GM18873 (cell line): ENCODE measurements around the gene CSAD.
A peak's percentile ranks its signal among the peaks of the same experiment; 100 is the strongest.

Experiments used
- ATAC-seq: cut with Tn5 transposase; IDR thresholded peaks from one replicate; pipeline ENCODE4 v1.9.1; 2021; ENCODE audit warnings: mild to moderate bottlenecking, moderate library complexity, moderate number of reproducible peaks; ENCODE audit not compliant: unreplicated experiment, low FRiP score

CSAD gene

DNA sequence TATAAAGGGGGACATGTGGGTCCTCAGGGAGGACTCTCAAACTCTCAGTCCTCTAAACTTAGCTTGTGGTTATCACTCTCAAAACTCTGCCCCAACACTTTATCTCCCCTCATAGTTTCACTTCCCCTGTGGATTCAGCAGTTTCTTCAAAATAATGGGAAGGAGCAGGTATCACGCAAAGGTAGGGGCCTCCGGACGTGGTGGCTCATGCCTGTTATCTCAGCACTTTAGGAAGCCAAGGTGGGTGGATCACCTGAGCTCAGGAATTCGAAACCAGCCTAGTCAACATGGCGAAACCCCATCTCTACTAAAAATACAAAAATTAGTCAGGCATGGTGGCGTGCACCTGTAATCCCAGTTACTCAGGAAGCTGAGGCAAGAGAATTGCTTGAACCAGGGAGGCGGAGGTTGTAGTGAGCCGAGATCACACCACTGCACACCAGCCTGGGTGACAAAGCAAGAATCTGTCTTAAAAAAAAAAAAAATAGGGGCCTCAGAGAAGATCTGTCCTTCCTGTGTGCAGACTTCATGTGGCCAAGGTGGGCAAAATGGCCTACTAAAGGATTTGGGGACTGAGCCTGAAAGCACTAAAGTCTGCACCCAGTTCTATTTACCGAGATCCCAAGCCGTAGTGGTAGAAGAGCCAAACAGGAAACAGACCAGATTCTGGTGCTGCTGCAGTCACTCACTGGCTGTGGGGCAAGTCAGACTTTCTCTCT, 19.9 kb upstream of the CSAD start:
- ATAC-seq = peak; percentile 46

DNA sequence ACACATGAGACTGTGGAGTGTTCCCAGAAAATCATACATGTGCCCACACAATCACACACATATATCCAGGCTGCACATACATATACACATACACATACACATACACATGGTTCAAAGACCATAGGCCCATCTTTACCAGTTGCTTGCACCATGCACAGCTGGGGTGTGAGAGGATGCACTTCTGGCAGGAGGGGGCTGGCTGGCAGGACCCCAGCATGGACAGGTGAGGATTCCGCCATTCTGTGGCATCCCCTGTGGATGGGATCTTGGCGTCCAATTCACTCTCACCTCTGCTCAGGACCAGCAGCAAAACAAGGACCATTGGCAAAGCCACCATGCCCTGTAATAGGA, 19.4 kb upstream of the CSAD start:
- peak; percentile 19 for ATAC-seq

DNA sequence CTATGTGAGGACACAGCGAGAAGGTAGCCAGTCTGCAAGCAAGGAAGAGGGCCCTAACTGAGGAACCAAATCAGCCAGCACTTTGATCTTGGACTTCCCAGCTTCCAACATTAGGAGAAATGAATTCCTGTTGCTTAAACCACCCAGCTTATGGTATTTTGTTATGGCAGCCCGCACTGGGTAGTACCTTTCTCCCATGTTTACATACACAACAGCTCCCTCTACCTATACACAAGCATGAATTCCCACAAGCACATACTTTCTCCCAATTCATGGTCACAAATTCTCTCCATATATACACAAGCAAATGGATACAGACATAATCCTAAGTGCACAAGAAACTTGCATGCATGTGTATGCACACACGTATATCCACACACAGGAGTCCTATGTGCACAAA, 19.0 kb upstream of the CSAD start:
- ATAC-seq = no peak

DNA sequence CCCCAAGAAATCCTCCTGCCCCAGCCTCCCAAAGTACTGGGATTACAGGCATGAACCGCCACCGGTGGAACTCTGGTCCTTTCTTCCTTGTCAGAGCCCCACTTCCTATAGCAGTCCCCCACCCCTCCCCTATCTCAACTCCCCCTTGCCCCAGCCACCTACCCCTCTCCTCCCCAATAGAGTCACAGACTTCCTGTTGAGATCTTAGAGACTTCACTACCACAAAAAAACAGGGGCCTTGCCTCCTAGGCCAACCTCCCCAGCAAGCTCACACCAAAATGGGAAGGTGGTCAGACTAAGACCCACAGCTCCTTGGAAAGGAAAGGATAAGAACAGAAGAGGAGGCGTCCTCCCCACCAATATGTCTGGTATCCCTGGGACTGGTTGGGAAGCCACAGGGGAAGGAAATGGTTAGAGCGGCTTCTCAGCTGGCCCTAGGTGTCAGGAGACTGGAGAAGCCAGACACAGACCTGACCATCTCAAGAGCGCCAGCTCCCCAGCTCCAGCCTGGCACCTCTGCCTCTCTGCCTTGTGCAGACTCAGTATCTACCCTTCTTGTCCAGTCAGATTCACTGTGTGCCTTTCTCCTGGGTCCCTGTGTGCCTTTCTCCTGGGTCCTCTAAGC, 17.9 kb upstream of the CSAD start:
- ATAC-seq = no peak

DNA sequence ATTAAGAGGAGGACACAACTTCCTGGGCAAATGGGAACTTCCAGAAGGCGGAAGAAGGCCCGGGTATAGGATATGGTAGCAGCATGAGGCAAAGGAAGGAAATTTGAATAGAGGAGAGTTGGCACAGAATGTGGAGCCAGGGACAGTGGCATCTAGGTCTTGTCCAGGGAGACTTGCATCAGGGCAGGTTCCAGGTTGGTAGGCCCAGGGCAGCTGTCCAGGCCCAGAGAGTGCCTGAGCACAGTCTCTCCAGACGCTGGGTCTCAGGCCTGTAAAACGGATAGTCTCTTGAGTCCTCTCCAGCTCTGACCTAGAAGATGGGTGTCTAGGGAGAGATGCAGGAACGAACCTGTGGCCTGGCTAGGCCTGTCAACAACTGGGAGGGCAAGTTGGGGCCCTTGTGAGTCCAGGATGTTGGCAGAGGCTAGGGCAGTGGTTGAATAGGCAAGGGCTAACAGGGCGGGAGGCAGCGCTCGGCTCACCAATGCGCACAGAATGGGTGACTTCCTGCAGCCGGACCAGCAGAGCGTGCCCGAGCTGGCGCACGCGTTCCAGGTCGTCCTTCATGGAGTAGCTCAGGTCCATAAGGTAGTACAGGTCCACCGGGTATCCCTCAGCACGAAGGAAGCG, 16.4 kb upstream of the CSAD start:
- ATAC-seq = no peak

DNA sequence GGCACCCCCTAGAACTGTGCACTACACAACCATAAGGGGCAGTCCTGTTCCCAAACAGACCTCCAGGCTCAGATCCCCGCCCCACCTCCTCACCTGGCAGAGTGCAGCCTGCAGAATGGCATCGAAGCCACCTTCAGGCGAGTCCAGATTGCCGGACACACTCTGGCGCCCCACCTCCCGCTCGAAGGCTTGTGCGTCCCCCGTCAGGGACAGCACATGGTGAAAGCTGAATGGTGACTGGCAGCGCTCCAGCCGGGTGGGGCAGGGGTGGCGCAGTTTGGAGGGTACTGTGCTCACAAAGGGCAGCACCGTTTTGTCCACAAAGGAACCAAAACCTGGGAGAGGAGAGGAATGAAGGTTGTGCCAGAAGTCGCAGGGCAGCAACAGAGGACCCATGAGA, 15.8 kb upstream of the CSAD start:
- no peak for ATAC-seq

DNA sequence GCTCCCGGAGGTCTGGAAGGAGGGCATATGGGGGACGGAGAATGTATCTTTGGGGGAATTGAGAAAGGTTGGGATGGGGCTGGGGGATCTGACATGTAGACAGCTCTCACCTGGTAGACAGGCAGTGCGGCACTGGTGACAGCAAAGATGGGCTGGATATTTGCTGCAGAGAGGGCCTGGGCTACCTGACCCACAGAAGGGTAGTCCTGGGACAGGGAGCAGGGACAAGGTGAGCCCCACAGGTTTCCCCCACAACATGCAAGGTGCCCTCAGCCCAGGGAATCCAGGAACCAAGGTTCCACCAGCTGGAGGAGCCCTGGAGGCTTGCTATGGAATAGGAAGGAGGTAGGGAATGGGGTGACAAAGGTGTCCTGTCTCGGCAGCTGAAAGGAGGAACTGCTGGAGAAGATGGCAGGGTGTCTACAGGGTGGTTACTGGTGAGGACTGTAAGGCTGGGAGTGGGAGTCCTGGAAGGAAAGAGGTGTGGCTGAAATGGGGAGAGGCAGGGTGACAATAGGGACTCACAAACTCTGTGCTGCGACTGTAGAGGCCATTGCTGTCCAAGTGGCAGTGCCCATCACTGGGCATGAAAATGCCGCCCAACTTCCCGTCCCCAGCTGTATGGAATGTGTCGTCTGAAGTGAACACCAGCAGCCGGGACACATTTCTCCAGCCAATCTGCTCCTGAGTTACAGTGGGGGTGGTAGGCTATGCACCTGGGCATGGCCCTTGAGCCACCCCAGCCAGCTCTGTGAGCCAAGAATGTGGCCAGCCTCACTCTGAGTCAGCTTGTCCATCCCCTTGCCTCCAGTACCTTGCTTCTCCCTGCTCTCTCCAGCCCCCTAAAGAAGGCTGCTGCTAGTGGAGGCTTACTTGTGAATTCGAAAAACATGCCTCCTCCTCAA, 15.0 kb upstream of the CSAD start:
- no peak for ATAC-seq

DNA sequence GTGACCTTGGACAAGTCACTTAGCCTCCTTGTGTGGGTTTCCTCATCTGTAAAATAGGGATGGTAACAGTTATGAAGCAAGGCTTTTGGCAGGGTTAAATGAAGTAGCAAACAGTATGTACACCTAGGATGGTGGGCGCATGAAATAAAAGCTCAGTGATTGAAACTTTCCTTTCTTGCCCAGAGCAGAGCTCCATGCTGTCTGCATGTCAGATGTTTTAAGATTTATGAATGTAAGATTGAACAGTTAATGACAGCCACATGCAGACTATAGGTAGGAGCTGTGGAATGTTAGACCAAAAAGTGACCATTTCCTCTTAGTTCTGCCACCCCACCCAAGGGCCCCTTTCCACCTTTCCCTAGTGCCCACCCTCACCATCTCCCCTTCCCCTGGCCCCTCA, 14.2 kb upstream of the CSAD start:
- ATAC-seq = no peak

DNA sequence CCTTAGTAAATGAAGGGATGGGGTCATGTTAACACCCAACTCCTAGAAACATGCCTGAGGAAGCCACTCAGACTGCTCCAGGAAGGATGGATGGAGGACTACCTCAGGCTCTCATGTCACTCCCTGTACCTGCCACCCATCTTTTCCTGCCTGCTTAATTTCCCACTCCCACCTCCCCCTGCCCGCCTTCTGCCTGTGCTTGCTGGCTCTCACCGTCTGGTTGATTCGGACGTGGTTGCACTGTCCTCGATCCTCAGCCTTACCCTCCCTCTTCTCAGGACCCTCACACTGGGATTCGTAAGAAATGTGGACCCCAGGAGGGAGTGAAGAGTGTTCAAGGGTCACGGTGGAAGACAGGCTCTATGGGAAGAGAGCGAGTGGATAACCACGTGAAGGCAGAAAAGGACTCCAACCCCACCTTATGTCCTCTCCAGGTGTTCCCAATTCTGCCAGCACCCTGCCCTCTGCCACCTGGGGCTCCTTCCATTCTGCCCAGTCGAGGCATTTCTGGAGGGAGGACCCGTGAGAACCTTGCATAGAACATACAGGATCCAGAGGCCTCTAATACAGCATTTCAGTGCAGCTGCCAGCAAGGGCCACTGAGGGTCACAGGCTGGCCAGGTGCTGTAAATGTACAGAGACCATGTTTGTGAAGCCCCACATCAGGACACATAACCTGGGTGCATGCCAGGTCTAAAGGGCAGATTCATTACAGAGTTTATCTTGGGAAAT, 13.4 kb upstream of the CSAD start:
- no peak for ATAC-seq

DNA sequence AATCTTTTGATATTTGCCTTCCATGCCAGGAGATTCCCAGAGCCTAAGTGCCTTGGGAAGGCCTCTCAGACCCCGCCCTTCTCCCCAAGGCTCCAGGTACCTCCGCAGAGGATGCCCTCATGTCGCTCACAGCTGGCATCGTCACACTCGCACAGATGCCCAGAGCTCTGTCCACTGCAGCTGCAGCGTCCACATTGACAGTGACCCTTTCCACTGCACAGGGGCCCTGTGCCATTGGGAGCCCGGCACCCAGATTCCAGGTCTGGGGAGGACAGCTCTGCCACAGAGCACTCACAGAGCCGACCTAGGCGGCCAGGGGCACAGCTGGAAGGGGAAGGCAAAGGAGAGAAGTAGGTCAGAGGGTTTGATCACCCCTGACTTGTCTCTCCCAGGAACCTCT, 12.3 kb upstream of the CSAD start:
- ATAC-seq = no peak

DNA sequence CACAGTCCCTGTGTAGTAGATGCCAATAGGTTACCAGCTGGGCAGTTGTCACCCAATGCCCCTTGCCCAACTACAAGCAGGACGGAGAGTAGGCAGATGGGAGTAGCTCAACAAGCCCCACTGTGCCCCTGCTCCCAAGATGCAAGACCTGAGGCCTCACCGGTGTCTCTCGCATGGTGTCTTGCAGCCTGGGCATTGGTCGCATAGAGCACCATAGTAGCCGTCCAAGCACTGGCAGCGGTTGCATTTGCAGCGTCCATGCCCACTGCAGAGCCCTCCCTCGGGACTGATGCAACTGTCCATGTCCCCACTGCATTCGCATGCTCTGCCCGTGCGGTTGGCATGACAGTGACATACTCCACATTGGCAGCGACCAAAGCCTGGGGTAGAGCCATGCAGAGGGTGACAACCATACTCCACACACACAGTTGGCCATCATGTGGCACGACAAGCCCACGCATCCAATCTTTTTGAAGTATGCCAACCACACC, 11.9 kb upstream of the CSAD start:
- ATAC-seq = no peak

DNA sequence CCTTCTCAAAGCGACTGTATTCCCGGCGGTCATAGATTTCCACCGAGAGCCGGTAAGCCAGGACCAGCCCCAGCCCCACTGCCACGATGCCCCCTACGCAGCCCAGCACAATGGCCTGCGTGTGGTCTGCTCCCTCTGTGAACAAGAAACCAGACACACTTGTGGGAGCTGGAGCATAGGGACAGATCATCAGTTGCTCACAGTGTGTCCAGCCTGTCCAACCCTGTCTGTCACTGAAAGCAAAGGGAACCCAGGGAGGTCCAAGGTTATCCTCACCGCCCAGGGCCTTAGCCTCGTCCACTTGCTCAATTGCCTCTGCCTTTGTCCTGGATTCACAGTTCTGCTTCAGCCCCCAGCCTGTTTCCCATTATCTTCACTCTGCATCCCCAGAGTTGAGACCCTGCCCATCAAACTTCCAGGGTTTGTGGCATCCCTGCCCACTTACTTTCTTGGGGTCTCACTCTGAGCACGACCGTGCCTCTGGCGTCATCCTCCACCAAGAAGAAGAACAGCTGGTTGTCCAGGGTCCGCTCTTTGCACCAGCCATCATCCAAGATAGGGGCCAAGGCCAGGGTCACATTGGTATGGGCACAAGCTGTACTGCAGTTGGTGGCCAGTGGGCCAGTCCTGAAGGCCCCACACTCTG, 11.3 kb upstream of the CSAD start:
- no peak for ATAC-seq

DNA sequence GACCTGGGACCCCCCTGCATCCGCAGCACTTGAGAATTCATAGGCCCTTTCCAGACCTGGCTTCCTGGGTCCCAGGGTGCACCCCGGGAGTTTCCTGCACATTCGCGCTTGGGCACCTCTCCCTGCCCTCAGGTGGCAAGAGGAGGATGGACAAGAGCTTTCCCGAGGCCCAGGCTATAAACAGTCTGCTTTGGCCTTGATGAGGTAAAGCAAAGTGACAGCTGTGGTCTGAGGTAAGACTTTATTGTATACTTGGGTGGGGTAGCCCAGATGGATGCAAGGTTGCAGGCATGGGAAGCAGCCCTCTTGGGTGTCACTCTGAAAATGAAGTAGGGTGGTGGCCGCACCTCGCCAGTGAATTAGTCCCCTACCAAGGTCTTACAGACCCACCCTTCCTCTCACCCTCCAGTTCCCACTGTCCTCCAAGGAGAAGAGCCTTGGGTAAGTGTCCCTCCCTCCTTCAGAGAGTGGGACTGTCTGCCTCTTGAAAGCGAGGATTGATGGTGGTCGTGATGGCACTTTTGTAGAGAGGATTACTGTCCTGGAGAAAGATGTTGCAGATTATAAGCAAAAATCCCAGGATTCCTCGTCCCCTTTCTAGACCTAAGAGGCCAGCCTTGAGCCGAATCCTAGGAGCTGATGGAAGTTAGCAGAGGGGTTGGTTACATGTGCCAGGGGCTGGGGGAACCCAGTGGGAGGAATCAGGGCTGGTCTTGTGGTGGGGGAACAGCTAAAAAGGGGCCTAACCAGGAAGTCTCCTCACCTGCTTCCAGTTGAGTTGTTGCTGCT, 10.6 kb upstream of the CSAD start:
- ATAC-seq = no peak

DNA sequence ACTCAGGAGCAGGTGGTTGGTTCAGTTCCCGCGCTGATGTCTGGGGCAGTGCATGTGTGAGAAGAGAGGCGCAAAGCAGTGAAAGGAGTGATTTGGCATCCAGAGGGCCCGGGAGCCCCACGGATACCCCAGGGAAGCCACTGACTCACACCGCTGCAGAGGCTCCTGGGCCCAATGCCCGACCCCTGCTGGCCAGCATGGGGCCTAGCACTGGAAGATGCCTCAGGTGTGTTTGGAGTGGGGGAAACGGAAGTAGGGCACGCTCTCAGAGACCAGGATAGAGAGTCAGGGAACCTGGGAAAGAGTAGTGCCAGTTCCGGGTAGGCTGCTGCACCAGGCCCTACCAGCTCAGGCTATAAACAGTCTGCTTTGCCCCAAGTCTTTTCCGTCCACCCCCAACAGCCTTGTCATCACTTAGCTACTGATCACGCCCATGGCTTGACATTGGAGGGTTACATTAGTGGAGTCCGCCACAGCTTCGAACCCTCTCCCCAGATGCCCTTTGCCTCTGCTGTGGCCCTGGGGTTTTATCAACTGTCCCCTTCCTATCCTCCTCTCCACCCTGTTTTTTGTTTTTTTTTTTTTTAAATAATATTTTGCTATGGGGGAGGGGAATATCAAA, 9.5 kb upstream of the CSAD start:
- ATAC-seq = no peak

DNA sequence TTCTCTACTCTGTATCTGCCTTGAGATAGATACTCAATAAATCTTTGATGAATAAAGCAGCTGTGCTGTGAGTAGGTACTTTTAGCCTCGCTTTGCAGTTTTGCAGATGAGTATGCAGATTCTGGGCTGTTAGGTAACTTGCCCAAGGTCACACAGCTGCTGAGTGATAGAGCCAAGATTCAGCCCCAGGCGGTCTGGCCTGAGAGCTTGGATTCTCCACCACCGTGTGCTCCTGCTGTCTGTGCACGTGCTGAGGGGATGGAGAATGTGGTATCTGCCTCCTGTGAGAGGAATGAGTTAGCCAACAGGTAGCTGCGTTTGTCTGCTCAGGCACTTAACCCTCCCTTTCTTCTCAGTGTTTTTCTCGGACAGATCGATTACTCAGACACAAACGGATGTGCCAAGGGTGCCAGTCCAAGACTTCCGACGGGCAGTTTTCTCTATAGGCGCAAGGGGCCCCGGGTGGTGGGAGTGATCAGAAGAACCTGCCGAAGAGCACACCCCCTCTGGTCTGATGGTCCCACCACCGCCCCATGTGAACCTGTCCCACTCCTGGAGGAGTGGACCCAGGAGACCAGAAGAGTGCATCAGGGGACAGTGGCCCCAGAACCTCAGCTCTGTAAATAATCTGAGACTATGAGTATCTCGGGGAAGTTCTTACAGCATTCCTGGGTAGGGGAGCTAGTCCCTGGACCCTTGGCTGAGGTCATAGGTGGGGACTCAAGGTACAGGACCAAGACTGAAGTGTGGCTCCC, 6.6 kb upstream of the CSAD start:
- no peak for ATAC-seq

DNA sequence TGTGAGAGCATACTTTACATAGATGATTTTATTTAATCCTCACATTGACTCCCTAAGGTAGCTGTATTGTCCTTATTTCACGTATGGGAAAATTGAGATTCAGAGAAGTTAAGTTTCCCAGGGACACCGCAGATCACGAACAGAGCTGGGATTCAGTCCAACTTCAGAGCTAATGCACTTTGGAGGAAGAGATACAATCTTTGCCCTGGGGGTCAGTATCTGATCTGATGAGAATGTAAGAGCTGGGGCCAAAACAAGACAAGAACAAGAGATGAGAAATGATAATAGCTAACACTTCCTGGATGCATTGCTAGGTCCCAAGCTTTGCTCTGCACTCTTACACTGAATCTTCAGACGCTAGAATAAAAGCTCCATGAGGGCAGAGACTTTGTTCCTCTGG, 6.0 kb upstream of the CSAD start:
- no peak for ATAC-seq

DNA sequence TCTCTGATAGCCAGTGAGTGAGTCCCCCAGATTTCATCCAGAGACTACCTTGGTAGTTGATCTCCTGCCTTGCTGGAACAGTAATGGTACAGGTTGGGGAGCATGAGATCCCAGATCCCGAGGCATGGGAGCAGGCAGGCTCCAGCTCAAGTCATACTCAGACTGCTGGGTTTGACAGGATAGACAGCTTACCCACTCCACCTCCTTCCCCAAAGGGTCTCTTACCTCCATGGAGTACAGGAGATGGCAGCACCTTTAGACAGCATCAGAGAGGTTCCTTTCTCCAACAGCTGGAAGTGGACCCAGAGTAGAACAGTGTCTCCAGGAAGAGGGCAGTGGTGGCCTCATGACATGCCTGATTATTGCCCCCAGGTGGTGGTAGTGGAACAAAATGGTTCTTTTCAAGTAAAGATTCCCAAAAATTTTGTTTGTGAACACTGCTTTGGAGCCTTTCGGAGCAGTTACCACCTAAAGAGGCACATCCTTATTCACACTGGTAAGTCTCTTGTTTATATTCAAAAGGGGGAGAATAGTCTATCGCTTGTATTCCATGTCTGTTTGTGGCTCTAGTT, 4.9 kb upstream of the CSAD start:
- ATAC-seq = no peak

DNA sequence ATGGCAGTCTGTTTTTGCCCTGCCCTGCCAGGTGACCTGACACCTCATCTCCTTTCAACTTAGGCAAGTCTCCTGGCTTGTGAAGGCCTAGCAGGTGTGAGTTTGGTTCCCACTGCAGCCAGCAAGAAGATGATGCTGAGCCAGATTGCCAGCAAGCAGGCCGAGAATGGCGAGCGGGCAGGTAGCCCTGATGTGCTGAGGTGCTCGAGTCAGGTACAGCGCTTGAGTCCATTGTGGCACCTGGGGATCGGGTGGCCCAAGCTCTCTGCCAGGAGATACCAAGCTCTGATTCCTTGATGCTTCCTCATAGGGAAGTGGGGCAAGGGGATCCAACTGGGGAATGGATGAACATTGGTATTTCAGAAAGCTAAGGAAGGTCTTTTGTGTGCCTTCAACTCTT, 4.1 kb upstream of the CSAD start:
- no peak for ATAC-seq
